GM12864 (cell line): ENCODE results near the gene METRN.

Source experiments
- DNase-seq: peaks from one replicate; pipeline ENCODE4 v3.0.0-alpha.2; 2011; ENCODE audit warnings: low read depth
- H3K4me3 ChIP-seq: 2 replicates; pipeline ENCODE4 v1.5.1; 2011; ENCODE audit warnings: mild to moderate bottlenecking, low read depth, low read length, control low read depth
- TF ChIP-seq, protein P1 (sequence below): IDR thresholded peaks from 2 replicates; pipeline ENCODE4 v1.5.1; 2011; ENCODE audit warnings: low read depth, mild to moderate bottlenecking, moderate library complexity, low read length, control low read depth, inconsistent platforms; ENCODE audit errors: missing control alignments

Gene METRN

GRCh38 chr16:714558-715476, at the start of gene METRN:
Gene METRN, plus strand, starts transcription at chr16:715118. Its CDS starts 172 bp downstream, at chr16:715290.
- H3K4me3 ChIP-seq: peak within 1 kb of the TSS; percentile 56
- TF ChIP-seq, protein P1, sequence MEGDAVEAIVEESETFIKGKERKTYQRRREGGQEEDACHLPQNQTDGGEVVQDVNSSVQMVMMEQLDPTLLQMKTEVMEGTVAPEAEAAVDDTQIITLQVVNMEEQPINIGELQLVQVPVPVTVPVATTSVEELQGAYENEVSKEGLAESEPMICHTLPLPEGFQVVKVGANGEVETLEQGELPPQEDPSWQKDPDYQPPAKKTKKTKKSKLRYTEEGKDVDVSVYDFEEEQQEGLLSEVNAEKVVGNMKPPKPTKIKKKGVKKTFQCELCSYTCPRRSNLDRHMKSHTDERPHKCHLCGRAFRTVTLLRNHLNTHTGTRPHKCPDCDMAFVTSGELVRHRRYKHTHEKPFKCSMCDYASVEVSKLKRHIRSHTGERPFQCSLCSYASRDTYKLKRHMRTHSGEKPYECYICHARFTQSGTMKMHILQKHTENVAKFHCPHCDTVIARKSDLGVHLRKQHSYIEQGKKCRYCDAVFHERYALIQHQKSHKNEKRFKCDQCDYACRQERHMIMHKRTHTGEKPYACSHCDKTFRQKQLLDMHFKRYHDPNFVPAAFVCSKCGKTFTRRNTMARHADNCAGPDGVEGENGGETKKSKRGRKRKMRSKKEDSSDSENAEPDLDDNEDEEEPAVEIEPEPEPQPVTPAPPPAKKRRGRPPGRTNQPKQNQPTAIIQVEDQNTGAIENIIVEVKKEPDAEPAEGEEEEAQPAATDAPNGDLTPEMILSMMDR: no peak
- DNase-seq: no peak

- no peak for DNase-seq
- no peak overlapping the region for H3K4me3 ChIP-seq
- TF ChIP-seq, protein P1: no peak
These were observed 48.3 kb upstream of the METRN start for GRCh38 chr16:666572-666971.

- H3K4me3 ChIP-seq: peak overlapping the region; percentile 15; the same call in 1 of the 2 replicates
- TF ChIP-seq, protein P1: no peak
- DNase-seq: no peak
These were observed 47.7 kb upstream of the METRN start for GRCh38 chr16:667113-667779.

DNA sequence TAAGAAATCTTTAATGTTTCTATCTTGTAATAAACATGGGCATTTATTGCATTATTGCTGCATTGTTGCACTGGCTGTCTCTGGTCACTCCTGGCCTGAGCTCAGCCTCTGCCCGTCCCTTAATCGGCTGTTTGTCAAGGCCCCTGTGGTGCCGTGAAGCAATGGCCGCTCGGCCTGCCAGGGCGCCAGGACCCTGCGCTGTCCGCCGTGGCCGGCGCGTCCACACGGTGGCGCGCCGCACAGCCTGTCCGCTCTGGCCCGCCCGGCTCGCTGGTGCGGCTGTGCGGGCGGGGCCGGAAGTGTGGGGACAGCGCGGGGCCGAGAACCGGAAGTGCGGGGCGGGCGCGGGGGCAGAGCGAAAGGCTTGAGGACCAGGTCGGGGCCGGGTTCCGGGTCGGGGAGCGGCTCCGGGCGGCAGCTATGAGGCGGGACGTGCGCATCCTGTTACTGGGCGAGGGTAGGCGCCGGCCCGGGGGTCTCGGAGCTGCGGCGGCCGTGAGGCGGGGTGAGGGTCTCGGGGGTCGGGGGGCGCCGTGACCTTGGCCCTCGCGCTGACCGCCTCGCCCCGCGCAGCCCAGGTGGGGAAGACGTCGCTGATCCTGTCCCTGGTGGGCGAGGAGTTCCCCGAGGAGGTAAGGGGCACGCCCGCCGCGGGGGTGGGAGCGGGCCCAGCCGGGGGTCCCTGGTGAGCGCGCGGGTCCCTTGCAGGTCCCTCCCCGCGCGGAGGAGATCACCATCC, 47.0 kb upstream of the METRN start, which contains the start of gene RHOT2:
Gene RHOT2 (plus strand): TSS at position 353 of the 739 bp plus-strand sequence. CDS start 68 bp downstream, at position 421.
- peak; percentile 60 for DNase-seq
- TF ChIP-seq, protein P1: peak; percentile 81
- peak within 1 kb of the TSS; percentile 73 for H3K4me3 ChIP-seq

DNA sequence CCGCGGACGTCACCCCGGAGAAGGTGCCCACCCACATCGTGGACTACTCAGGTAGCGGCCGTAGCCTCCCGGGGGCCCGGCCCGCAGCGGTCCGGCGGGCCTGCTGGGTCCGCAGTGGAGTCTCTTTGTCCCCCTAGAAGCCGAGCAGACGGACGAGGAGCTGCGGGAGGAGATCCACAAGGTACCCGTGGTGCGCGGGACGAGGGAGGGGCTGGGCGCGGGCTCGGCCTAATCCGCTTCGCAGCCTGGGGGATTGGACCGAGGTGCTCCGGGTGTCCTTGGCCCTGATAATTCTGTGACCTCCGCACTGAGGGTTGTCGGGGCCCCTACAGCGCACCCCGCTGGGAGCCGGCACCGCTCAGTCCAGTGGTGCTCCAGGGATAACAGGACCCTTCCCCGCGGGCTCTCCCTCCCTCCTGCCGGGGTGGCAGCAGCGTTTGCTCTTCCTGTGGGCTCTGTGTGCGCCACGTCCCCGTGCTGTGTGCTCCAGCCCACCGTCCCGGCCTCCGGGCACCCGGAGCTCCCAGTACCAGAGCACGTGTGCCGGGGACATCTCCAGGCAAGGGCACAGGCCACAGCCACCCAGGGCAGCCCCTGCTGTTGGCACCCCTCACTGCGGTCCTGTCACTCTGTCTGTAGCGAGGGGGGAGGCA, 46.3 kb upstream of the METRN start:
- H3K4me3 ChIP-seq: peak overlapping the region; percentile 73
- TF ChIP-seq, protein P1: no peak
- DNase-seq: no peak

- TF ChIP-seq, protein P1: no peak
- no peak for DNase-seq
- H3K4me3 ChIP-seq: no peak overlapping the region
These were observed 45.3 kb upstream of the METRN start for GRCh38 chr16:669666-670065.
